Colonic mucosa (tissue), 4 donors: ENCODE results near the gene SLC35A2. TPM values are rescaled to one million over a fixed set of nuclear protein-coding genes. Genes with fewer than 3 reads are reported as not detected.

Source experiments
- DNase-seq: peaks from one replicate; pipeline ENCODE4 v3.0.0-alpha.2; 2020
- H3K27ac ChIP-seq: fragments of 200-600 bp; one replicate; pipeline ENCODE4 v1.8.0; 2021
- H3K27me3 ChIP-seq: fragments of 200-600 bp; one replicate; pipeline ENCODE4 v1.8.0; 2021
- H3K36me3 ChIP-seq: fragments of 200-600 bp; one replicate; pipeline ENCODE4 v1.8.0; 2021
- H3K4me1 ChIP-seq: fragments of 200-600 bp; one replicate; pipeline ENCODE4 v1.8.0; 2021; ENCODE audit warnings: mild to moderate bottlenecking
- H3K4me3 ChIP-seq: fragments of 200-600 bp; one replicate; pipeline ENCODE4 v1.8.0; 2021
- H3K9ac ChIP-seq, 2 donors: one replicate each; pipeline ENCODE4 v1.7.0; 2013; ENCODE audit warnings: control low read depth in 2 of 2, low read depth in 2 of 2, low read length in 2 of 2
- H3K9me3 ChIP-seq: fragments of 200-600 bp; one replicate; pipeline ENCODE4 v1.8.0; 2021
- CTCF ChIP-seq: fragments of 200-600 bp; IDR thresholded peaks from one replicate; pipeline ENCODE4 v1.8.0; 2022; ENCODE audit warnings: antibody characterized with exemption, mild to moderate bottlenecking
- intact Hi-C: fragments of 100-400 bp; cut with DNase I; formaldehyde crosslinking; loops from one replicate; pipeline ENCODE4 v1.14.1; 2022
- total RNA-seq, 2 donors: library from RNA; stranded (reverse); fragmentation: NEBNext Ultra II Directional in 1 of 2; extraction: Animal tissue kit (Norgen Biotek cat#: 25700) in 1 of 2; gene quantifications; one replicate each; pipeline ENCODE4 v1.2.1, GENCODE V29; 2021
- donor health status: healthy.
- donor health status: DM: no; HTN: no; CAD: no.
- donor health status: DM: no; HTN: no; CAD: no.

Gene SLC35A2
- total RNA-seq, 2 donors from 2014 or later = 57.8 to 83.1 TPM

- no peaks in the 10 kb centered on the region for H3K9me3 ChIP-seq
- no peaks in the 10 kb centered on the region for H3K36me3 ChIP-seq
- peak overlapping the region; percentile 27 for H3K27ac ChIP-seq
- no peak for TF ChIP-seq CTCF
- no peak overlapping the region for H3K4me3 ChIP-seq
- no peak for DNase-seq
- intact Hi-C loops = no loop called here
- no peaks in the 10 kb centered on the region for H3K4me1 ChIP-seq
- no peaks in the 10 kb centered on the region for H3K27me3 ChIP-seq
- peak overlapping the region in 1 of 2 donors; percentile 38 for H3K9ac ChIP-seq
Observed at GRCh38 chrX:48939524-48940228, 28.2 kb upstream of the SLC35A2 start.

DNA sequence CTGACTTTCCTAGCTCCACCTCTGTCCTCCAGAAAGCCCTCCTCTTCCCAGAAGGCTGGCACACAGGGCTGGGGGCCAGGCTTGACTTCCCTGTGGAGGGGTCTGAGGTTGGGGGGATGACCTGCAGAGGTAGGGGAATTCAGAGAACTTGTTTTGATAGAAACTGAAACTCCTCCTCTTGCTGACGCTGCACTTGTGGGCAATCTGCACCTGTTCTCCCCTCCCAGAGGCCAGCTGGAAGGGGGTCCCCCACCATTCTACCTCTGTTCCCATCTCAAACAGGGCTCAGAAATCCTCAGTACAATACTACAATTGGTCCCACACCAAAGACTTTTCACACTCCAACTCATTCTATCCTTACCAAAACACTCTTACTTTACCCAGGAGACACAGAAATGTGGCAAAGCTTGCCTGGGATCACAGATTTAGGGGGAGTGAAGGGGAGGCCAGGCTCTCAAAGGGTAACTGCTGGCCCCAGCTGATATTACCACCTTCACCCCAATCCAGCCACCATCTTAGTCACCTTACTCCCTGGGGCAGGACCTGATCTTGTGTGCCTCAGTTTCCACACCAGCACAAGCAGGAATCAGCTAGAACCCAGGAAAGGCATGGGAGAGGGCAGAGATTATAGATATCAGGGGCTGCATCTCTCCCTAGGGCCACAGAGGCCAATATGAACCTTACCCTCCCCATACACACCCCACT, 27.4 kb upstream of the SLC35A2 start:
- peak overlapping the region in 1 of 2 donors; percentile 38 for H3K9ac ChIP-seq
- H3K27me3 ChIP-seq = no peaks in the 10 kb centered on the region
- no peaks in the 10 kb centered on the region for H3K36me3 ChIP-seq
- DNase-seq = no peak
- intact Hi-C loops = no loop called here
- no peaks in the 10 kb centered on the region for H3K9me3 ChIP-seq
- H3K4me1 ChIP-seq = no peaks in the 10 kb centered on the region
- H3K4me3 ChIP-seq = no peak overlapping the region
- TF ChIP-seq CTCF = no peak
- peak overlapping the region; percentile 27 for H3K27ac ChIP-seq

GRCh38 chrX:48937054-48937907, 25.8 kb upstream of the SLC35A2 start:
- no peaks in the 10 kb centered on the region for H3K9me3 ChIP-seq
- H3K4me1 ChIP-seq = no peaks in the 10 kb centered on the region
- DNase-seq = peak; percentile 63
- no peaks in the 10 kb centered on the region for H3K36me3 ChIP-seq
- no peaks in the 10 kb centered on the region for H3K27me3 ChIP-seq
- intact Hi-C loops = no loop called here
- no peak overlapping the region for H3K4me3 ChIP-seq
- no peak for TF ChIP-seq CTCF
- no peak overlapping the region for H3K9ac ChIP-seq
- peak overlapping the region; percentile 53 for H3K27ac ChIP-seq

DNA sequence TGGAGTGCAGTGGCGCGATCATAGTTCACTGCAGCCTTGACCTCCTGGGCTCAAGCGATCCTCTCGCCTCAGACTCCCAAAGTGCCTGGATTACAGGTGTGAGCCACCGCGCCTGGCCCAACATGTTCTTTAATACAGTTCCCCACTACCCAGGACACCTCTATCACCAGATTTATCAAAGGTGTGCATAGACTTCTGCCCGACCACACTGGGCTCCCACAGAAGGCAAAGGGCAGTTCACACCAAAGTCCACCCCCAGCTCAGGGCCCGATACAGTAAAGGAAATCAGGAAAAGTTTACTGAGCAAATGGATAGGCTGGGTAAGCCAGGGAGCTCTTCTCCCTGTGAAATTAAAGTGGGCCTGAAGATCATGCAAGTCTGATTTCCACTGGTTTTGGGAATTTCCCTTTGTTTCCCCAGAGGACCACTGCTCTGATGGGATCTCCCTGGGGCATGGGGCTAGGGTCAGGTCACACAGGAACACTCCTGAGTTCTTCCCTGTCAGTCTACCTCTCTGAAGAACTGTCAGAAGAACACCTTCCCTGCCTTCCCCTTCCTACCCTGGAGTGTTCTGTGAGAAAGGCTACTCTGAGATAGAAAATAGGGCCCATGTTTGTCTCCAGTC, 25.1 kb upstream of the SLC35A2 start:
- no peak overlapping the region for H3K4me3 ChIP-seq
- no peak overlapping the region for H3K9ac ChIP-seq
- H3K27me3 ChIP-seq = no peaks in the 10 kb centered on the region
- H3K4me1 ChIP-seq = no peaks in the 10 kb centered on the region
- H3K27ac ChIP-seq = peak overlapping the region; percentile 53
- no peak for TF ChIP-seq CTCF
- DNase-seq = no peak
- no peaks in the 10 kb centered on the region for H3K9me3 ChIP-seq
- intact Hi-C loops = no loop called here
- H3K36me3 ChIP-seq = no peaks in the 10 kb centered on the region

- Histone ChIP-seq H3K27me3 (no peaks in the 10 kb centered on the region), H3K9ac (no peak overlapping the region), H3K4me3 (no peak overlapping the region), H3K4me1 (no peaks in the 10 kb centered on the region), H3K36me3 (no peaks in the 10 kb centered on the region), H3K27ac (no peak overlapping the region), H3K9me3 (no peaks in the 10 kb centered on the region)
- intact Hi-C loops = no loop called here
- no peak for TF ChIP-seq CTCF
- no peak for DNase-seq
Observed at GRCh38 chrX:48935301-48935670, 23.8 kb upstream of the SLC35A2 start.
